Motor neuron (in vitro differentiated cells): ENCODE results near the gene DNASE1. TPM values are rescaled to one million over a fixed set of nuclear protein-coding genes. Genes with fewer than 3 reads are reported as not detected.

Experiments
- ATAC-seq, 8 experiments: fragments of 200-7000 bp; cut with Tn5 transposase; replicated peaks in 6 of 8; 2 replicates each; pipeline ENCODE4 v1.8.0; 2021; ENCODE audit warnings: mild to moderate bottlenecking in 8 of 8, moderate library complexity in 8 of 8
- H3K27ac ChIP-seq, 2 donors: fragments of 250-450 bp; sonication (Bioruptor Pico); 2 replicates each; pipeline ENCODE4 v1.9.0; 2021; ENCODE audit warnings: antibody characterized with exemption in 2 of 2, mild to moderate bottlenecking in 2 of 2, moderate library complexity in 1 of 2
- H3K4me1 ChIP-seq, 2 donors: fragments of 250-450 bp; sonication (Bioruptor Pico); replicated peaks in 1 of 2; 2 replicates each; pipeline ENCODE4 v1.6.1; 2021; ENCODE audit warnings: antibody characterized with exemption in 2 of 2, mild to moderate bottlenecking in 2 of 2, moderate library complexity in 1 of 2
- H3K4me3 ChIP-seq, 5 donors: fragments of 250-450 bp; sonication (Bioruptor Pico); 2 replicates each; pipeline ENCODE4 v1.9.0; 2021; ENCODE audit warnings: antibody characterized with exemption in 5 of 5, mild to moderate bottlenecking in 5 of 5, moderate library complexity in 4 of 5
- WGBS, 10 experiments: fragments of 450-650 bp; shearing (Covaris generic); methylation state at CpG; one replicate each; pipeline ENCODE4 v1.0.0; 2022; 5-methylcytosine and 5-hydroxymethylcytosine counted together
- in situ Hi-C, 9 experiments: fragments of 400-800 bp; cut with MboI; loops; one replicate each; pipeline ENCODE4 v1.15.0; 2021; ENCODE audit warnings: low sequenced_read_pairs in 9 of 9, low pct_unique_long_range_greater_than_20kb in 2 of 9; ENCODE audit not compliant: unreplicated experiment in 9 of 9
- total RNA-seq, 8 experiments: library from RNA; unstranded; fragments of 300-600 nt; gene quantifications; 2 replicates each; pipeline versions ENCODE4 v1.2.3 to v1.2.4, GENCODE V29; 2022

Gene DNASE1
- total RNA-seq, 8 experiments from 2014 or later = 10.3 to 40.8 (median 25.3) TPM

- in situ Hi-C loops = loop anchor here in 1 of 9 experiments (25.0 kb wide), 1 partner anchor 191 kb away; the partner anchor contains the start of gene CREBBP
- peak in 3 of 8 experiments; percentile 80 to 97 (median 93) for ATAC-seq
- no peak overlapping the region for H3K27ac ChIP-seq
- no peak overlapping the region for H3K4me3 ChIP-seq
- no peaks in the 10 kb centered on the region for H3K4me1 ChIP-seq
- 40 to 100% (median 96%) methylated on average over 2 to 8 of the region's 13 CpGs for WGBS, 10 experiments
These were observed 42.1 kb downstream of the DNASE1 start for GRCh38 chr16:3696425-3697218.

DNA sequence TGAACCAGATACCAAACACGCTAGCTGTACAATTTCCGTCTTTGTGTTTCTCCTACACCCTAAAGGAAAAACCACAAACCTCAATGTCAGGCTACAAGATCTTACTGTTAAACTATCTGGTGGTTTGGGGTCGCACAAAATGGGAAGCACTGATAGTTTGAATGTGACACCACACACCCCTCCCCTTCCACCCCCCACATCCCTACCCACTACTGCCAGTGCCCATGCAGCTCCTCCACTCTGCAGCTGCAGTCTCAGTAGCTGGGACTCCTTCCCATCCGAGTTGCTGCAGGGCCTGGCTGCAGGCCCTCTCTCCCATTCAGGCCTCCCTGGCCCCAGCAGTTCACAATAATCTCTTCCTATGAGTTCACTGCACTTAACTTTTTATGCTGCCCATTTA, 44.5 kb downstream of the DNASE1 start:
- no peak for ATAC-seq
- in situ Hi-C loops = loop anchor here in 1 of 9 experiments (25.0 kb wide), 1 partner anchor 188 kb away; the partner anchor contains the start of gene CREBBP
- Histone ChIP-seq H3K4me3 (no peak overlapping the region), H3K27ac (no peak overlapping the region), H3K4me1 (no peaks in the 10 kb centered on the region)
- WGBS, 10 experiments = 57 to 100% (median 100%) methylated on average over 2 to 3 of the region's 4 CpGs; no CpG with 5 or more reads in 5 of the 10 experiments

DNA sequence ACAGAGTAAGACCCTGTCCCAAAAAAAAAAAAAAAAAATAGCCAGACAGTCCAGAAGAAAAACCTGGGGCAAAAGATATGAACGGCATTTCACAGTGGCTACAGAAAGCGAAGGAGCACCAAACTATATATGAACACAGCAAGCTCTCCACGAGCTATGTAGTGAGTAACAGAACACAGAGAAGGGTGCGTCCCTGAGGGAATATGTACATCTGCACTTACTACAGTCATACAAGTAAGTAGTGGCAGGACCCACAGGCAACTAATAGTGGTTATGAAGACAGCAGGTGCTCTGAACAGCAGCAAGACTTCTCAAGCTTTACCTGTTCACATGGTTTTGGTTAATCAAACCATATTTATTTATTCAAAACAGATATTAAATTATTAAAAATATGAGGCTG, 47.0 kb downstream of the DNASE1 start:
- Histone ChIP-seq H3K4me1 (no peaks in the 10 kb centered on the region), H3K4me3 (no peak overlapping the region), H3K27ac (no peak overlapping the region)
- in situ Hi-C loops = no loop called here
- ATAC-seq = peak in 2 of 8 experiments; percentile 55 to 64
- WGBS, 10 experiments = 40 to 100% (median 87%) methylated on average over 1 to 3 of the region's 4 CpGs

DNA sequence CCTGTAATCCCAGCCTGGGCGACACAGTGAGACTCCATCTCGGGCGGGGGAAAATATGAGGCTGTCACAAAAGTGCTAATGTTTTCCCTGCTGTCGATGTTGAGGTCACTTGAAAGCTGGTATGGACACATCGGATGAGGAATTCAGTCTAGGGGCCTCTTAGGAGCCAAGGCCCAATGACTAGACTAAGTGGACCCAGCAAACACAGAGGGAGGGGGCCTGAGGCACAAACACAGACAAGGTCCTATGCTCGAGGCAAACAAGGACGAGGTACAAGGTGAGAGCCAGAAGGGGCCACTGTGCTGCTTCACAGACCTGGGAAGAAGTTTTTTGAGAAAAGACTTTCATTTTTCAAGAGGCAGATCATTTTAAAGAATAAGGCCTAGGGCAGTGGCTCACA, 47.6 kb downstream of the DNASE1 start:
- Histone ChIP-seq H3K4me3 (no peak overlapping the region), H3K27ac (no peak overlapping the region), H3K4me1 (no peaks in the 10 kb centered on the region)
- no peak for ATAC-seq
- in situ Hi-C loops = no loop called here
- 90 to 100% (median 98%) methylated on average over 1 to 7 of the region's 7 CpGs; no CpG with 5 or more reads in 4 of the 10 experiments for WGBS, 10 experiments

DNA sequence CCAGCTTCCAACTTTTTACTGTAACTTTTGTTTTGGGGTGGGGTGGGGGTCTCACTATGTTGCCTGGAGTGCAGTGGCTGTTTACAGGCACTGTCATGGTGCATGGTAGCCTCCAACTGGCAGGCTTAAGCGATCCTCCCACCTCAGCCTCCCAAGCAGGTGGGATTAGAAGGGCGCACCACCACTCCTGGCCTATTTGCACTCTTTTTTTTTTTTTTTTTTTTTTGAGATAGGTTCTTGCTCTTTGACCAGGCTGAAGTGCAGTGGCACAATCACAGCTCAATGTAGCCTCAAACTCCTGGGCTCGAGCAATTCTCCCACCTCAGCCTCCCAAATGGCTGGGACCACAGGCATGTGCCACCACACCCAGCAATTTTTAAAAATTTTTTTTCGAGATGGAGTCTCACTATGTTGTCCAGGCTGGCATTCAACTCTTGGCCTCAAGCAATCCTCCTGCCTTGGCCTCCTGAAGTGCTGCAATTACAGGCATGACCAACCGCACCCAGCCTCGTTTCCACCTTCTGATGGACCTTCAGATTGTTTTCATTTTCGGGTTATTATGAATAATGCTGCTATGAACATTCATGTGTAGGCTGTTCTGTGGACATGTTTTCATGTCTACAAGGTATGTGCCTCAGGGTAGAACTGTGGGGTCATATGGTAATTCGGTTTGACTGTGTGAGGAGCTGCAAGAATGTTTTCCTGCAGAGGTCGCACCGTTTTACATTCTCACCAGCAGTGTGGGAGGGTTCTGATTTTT, 51.9 kb downstream of the DNASE1 start:
- Histone ChIP-seq H3K4me3 (no peak overlapping the region), H3K27ac (no peak overlapping the region), H3K4me1 (no peaks in the 10 kb centered on the region)
- in situ Hi-C loops = no loop called here
- peak in 1 of 8 experiments; percentile 79 for ATAC-seq
- 50 to 100% (median 89%) methylated on average over 1 to 8 of the region's 10 CpGs for WGBS, 10 experiments

Other genes starting within 250 kb of the DNASE1 start
- 1 to 10 TPM; 2.0 to 5.1 (median 2.5) TPM for gene ZNF597, start 211.2 kb upstream of the DNASE1 start, total RNA-seq
- 10 to 100 TPM; 15.1 to 53.4 (median 25.3) TPM for gene NAA60, start 211.0 kb upstream of the DNASE1 start, total RNA-seq
- gene C16orf90, start 159.2 kb upstream of the DNASE1 start, total RNA-seq = under 1 TPM in 3 of 8 experiments, not detected in 5; 0.11 to 0.47 (median 0.29) TPM
- 10 to 100 TPM; 18.1 to 39.1 (median 22.1) TPM for gene CLUAP1, start 153.7 kb upstream of the DNASE1 start, total RNA-seq
- gene NLRC3, start 77.3 kb upstream of the DNASE1 start, total RNA-seq = 1 to 10 TPM in 2 of 8 experiments, under 1 TPM in 6; 0.41 to 1.5 (median 0.62) TPM
- 1 to 10 TPM; 3.3 to 8.4 (median 5.6) TPM for gene SLX4, start 43.1 kb upstream of the DNASE1 start, total RNA-seq
- 100 to 1,000 TPM in 4 of 8 experiments, 10 to 100 TPM in 4; 76.9 to 215 (median 99.6) TPM for gene TRAP1, start 62.8 kb downstream of the DNASE1 start, total RNA-seq
- gene CREBBP, start 226.0 kb downstream of the DNASE1 start, total RNA-seq = 10 to 100 TPM; 12.1 to 92.4 (median 23.7) TPM